Activated naive CD4-positive, alpha-beta T cell treated with anti-CD3 and anti-CD28 coated beads, Interleukin-2, amount 10 ng/mL, durations not matched to agents 7 days and 5 days (primary cell): ENCODE results near the gene SLC3A2.

Source experiments
- CTCF ChIA-PET: fragments of 350-600 bp; sonication (Branson Sonifier 250); formaldehyde crosslinking; loops from one replicate; lab custom pipeline; 2021; ENCODE audit warnings: antibody characterized with exemption; lab: Charles Lee
- DNase-seq: peaks from one replicate; pipeline ENCODE4 v3.0.0-alpha.2; 2020
- H3K27ac Mint-ChIP-seq: one replicate; pipeline ENCODE4 v1.8.0; 2021; ENCODE audit warnings: mild to moderate bottlenecking, moderate library complexity, mixed read lengths
- H3K27me3 Mint-ChIP-seq: one replicate; pipeline ENCODE4 v1.8.0; 2021; ENCODE audit warnings: mild to moderate bottlenecking, mixed read lengths
- H3K36me3 Mint-ChIP-seq: one replicate; pipeline ENCODE4 v1.8.0; 2021; ENCODE audit warnings: mixed read lengths
- H3K4me1 Mint-ChIP-seq: one replicate; pipeline ENCODE4 v1.8.0; 2021; ENCODE audit warnings: mixed read lengths
- H3K4me3 Mint-ChIP-seq: one replicate; pipeline ENCODE4 v1.8.0; 2021; ENCODE audit warnings: mild to moderate bottlenecking, moderate library complexity, mixed read lengths
- H3K9me3 Mint-ChIP-seq: one replicate; pipeline ENCODE4 v1.8.0; 2021; ENCODE audit warnings: mixed read lengths

SLC3A2 gene

DNA sequence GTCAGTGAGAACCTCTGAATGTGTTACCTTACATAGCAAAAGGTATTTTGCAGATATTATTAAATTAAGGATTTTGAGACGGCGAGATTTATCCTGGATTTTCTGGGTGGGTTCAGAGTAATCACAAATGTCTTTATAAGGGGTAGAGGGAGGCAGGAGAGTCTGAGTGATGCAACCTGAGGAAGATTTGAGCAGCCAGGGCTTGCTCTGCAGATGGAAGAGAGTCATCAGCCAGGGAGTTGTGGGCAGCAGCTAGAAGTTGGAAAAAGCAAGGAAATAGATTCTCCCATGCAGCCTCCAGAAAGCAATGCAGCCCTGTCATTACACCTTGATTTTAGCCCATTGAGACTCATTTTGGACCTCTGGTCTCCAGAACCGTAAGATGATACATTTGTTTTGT, 37.2 kb upstream of the SLC3A2 start:
- CTCF ChIA-PET = no interaction called here
- peak overlapping the region; percentile 81 for H3K27ac Mint-ChIP-seq
- H3K4me1 Mint-ChIP-seq = peaks cover 17% of the 10 kb centered on the region
- no peak for DNase-seq
- no peaks in the 10 kb centered on the region for H3K9me3 Mint-ChIP-seq
- peaks cover 12% of the 10 kb centered on the region for H3K27me3 Mint-ChIP-seq
- H3K36me3 Mint-ChIP-seq = peaks cover 11% of the 10 kb centered on the region
- H3K4me3 Mint-ChIP-seq = no peak overlapping the region

DNA sequence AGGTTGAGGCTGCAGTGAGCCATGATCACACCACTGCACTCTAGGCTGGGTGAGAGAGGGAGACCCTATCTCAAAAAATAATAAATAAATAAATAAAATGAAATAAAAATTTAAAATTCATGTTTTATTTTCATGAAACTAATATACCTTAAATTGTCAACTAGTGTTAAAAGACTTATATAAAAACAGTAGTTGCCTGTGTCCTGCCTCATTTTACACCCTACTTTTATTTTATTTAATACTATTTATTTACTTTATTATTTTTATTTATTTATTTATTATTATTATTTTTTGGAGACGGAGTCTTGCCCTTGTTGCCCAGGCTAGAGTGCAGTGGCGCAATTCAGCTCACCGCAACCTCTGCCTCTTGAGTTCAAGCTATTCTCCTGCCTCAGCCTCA, 36.5 kb upstream of the SLC3A2 start:
- Mint-ChIP-seq H3K27me3 (peaks cover 12% of the 10 kb centered on the region), H3K9me3 (no peaks in the 10 kb centered on the region), H3K27ac (no peak overlapping the region), H3K4me3 (no peak overlapping the region), H3K4me1 (peaks cover 13% of the 10 kb centered on the region), H3K36me3 (peaks cover 9% of the 10 kb centered on the region)
- DNase-seq = no peak
- CTCF ChIA-PET = interaction anchor here (1.1 kb wide), 1 partner anchor 37 kb away, joined by 5 read pairs; no protein-coding TSS in a partner anchor

DNA sequence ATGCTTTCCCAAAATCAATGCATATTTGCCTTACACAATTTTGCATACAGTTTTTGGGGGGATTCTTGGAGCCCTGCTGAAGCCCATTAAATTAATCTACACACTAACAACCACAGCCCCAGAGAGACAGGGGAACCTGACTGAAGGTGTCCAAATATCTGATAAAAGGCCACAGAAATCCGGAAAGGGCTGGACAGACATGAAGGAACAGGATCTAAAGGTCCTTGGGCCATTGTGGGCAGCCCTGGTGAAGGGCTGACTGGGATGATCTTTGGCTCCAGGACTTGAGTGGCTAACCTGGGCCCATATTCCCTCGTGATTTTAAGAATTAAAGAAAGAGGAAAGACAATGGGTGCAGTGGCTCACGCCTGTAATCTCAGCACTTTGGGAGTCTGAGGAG, 34.5 kb upstream of the SLC3A2 start:
- no peak for DNase-seq
- no peaks in the 10 kb centered on the region for H3K9me3 Mint-ChIP-seq
- CTCF ChIA-PET = no interaction called here
- peaks cover 8% of the 10 kb centered on the region for H3K4me1 Mint-ChIP-seq
- no peak overlapping the region for H3K27ac Mint-ChIP-seq
- peaks cover 12% of the 10 kb centered on the region for H3K27me3 Mint-ChIP-seq
- H3K36me3 Mint-ChIP-seq = peaks cover 9% of the 10 kb centered on the region
- no peak overlapping the region for H3K4me3 Mint-ChIP-seq

DNA sequence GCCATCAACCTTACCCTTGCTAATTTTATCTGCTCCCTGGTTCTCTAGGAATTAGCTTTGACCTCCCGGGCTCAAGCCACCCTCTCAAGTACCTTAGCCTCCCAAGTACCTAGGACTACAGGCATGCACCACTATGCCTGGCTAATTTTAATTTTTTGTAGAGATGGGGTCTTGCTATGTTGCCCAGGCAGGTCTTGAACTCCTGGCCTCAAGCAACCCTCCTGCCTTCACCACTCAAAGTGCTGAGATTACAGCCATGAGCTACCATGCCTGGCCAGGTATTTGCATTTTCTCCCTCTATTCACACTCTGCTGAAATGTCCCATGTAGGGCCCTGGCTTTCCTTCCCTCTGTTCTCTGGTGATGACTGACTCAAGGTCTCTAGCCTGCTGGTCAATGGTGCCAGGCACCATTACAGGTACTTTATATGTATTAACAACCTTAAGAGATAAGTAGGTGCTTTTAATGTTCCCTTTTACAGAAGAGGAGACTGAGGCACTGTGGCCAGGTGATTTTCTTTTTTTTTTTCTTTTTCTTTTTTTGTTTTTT, 32.9 kb upstream of the SLC3A2 start:
- Mint-ChIP-seq H3K27ac (no peak overlapping the region), H3K27me3 (peaks cover 12% of the 10 kb centered on the region), H3K4me3 (no peak overlapping the region), H3K36me3 (peaks cover 20% of the 10 kb centered on the region), H3K4me1 (peaks cover 21% of the 10 kb centered on the region), H3K9me3 (no peaks in the 10 kb centered on the region)
- no peak for DNase-seq
- CTCF ChIA-PET = no interaction called here

DNA sequence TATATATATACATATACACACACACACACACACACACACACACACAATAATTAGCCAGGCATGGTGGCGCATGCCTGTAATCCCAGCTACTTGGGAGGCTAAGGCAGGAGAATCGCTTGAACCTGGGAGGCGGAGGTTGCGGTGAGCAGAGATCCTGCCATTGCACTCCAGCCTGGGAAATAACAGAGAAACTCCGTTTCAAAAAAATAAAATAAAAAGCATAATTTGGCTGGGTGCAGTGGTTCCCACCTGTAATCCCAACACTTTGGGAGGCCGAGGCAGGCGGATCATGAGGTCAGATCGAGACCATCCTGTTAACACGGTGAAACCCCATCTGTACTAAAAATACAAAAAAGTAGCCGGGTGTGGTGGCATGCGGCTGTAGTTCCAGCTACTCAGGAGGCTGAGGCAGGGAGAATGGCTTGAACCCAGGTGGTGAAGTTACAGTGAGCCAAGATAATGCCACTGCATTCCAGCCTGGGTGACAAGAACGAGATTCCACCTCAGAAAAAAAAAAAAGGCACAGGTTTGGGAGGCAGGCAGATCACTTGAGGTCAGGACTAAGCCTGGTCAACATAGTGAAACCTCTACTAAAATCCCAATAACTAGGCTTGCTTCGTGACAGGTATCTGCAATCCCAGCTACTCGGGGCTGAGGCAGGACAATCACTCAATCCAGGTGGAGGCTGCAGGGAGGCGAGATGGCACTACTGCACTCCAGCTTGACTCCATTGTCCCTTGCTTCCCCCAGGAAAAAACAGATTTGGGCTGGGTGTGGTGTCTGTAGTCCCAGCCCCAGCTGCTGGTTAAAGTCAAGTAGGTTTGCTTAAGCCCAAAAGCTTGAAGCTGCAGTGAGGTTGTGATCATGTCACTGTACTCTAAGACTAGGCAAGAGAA, 29.5 kb upstream of the SLC3A2 start:
- H3K9me3 Mint-ChIP-seq = no peaks in the 10 kb centered on the region
- H3K36me3 Mint-ChIP-seq = peaks cover 46% of the 10 kb centered on the region
- peaks cover 39% of the 10 kb centered on the region for H3K4me1 Mint-ChIP-seq
- peak overlapping the region; percentile 67 for H3K27ac Mint-ChIP-seq
- H3K4me3 Mint-ChIP-seq = peak overlapping the region; percentile 10
- DNase-seq = no peak
- CTCF ChIA-PET = interaction anchor here (0.9 to 2.8 kb wide), 2 partner anchors 12 to 30 kb away, joined by 3 to 8 read pairs; partner anchors contain the start of gene SLC3A2
- H3K27me3 Mint-ChIP-seq = peaks cover 16% of the 10 kb centered on the region

DNA sequence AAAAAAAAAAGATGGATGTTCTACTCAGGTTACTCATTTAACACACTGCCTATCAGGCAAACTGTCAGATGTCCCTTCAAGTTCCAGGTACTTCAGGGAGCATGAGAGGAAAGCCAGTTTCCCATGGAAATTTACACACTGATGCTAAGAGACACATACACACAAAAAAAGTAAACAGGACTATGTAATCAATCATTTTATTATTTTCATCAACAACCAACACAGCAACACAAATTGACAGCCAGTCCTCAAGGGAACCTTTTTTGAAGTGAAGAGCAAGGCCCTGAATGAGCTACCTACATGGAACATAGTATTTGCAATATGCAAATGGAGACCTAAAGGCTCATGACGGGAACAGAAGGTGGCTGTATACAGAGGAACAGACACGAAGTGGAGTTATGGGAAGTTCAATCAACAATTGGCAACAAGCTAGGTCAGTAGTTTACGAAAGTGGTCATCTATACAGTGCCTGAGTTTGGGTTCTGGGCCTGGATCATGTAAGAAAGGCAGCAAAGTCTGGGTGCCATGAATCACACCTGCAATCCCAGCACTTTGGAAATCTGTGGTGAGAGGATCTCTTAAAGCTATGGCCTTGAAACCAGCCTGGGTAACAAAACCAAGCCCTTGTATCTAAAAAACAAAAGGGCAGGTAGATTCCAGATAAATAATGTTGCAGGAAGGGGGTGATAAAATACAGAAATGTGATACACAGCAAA, 28.7 kb upstream of the SLC3A2 start:
- peaks cover 46% of the 10 kb centered on the region for H3K4me1 Mint-ChIP-seq
- H3K36me3 Mint-ChIP-seq = peaks cover 46% of the 10 kb centered on the region
- CTCF ChIA-PET = interaction anchor here (0.9 to 2.8 kb wide), 2 partner anchors 11 to 29 kb away, joined by 3 to 8 read pairs; partner anchors contain the start of gene SLC3A2

DNA sequence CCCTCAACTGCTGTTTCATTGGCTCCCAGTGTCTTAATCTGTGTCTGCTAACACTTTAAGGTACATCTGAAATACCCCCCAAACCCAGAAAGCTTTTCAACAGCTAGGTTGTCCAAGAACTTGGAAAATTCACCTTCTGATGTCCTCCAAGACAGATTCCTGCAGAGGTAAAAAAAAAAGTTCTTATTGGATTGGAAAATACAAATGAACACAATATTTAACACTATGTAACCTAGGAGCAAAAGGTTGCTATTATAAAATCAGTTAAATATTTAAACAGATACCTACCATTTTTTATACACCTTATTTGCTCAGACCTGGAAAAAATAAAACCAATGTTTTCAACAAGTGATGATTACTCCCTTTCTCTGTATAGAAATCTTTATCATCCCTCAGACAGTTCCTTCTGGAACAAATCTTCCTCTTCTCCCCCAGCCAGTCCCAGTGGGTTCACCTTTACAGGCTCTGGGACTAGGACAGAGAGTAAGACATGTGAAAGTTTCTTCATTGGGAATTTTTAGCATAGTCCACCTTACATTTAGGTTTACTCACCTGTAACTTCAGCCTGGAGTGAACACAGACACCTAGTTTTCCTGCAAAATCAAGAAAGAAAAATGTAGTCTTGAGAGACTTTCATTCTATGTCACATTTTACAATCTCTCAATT, 28.0 kb upstream of the SLC3A2 start:
- no peaks in the 10 kb centered on the region for H3K9me3 Mint-ChIP-seq
- H3K4me3 Mint-ChIP-seq = peak overlapping the region; percentile 99
- peaks cover 52% of the 10 kb centered on the region for H3K4me1 Mint-ChIP-seq
- CTCF ChIA-PET = no interaction called here
- no peak for DNase-seq
- H3K27me3 Mint-ChIP-seq = peaks cover 9% of the 10 kb centered on the region
- peaks cover 47% of the 10 kb centered on the region for H3K36me3 Mint-ChIP-seq
- peak overlapping the region; percentile 96 for H3K27ac Mint-ChIP-seq

More for the DNA sequence above, 28.7 kb upstream of the SLC3A2 start:
- Mint-ChIP-seq H3K27ac (peak overlapping the region; percentile 67), H3K4me3 (peak overlapping the region; percentile 10), H3K27me3 (peaks cover 14% of the 10 kb centered on the region), H3K9me3 (no peaks in the 10 kb centered on the region)
- no peak for DNase-seq

DNA sequence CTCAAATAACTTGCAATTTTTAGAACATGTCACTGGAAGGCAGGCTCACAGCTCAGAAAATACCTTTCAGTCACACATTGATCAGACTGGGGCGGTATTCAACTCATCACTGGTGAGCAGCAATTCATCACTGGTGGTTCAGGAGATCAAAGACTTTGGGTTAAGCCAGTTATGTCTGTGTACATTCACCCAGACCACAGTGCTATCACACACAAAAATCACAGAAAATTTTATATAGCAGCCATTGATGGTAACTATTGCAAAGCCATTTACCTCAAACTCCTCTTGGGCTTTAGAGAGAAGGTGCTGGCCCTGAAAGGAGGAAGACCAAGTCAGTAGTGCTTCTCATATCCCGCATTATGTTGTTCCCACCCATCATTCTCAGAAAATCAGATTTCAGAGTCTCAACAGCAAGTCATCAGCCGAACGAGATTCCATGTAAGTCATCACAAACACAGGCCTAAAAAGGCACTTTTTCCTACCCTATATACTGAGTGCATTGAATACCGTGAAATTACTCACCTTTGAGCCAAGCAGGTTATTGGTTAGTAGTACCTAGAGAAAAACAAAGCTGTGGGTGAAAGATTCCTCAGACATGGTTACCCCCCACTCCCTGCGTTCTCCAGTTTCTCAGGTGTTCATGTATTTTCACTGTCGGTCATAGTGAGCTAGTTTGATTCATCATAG, 27.3 kb upstream of the SLC3A2 start:
- H3K4me1 Mint-ChIP-seq = peaks cover 60% of the 10 kb centered on the region
- H3K36me3 Mint-ChIP-seq = peaks cover 52% of the 10 kb centered on the region
- CTCF ChIA-PET = interaction anchor here (1.2 to 2.1 kb wide), 3 partner anchors 10 to 67 kb away, joined by 3 to 6 read pairs (median 6); no protein-coding TSS in a partner anchor
- no peak for DNase-seq
- peaks cover 4% of the 10 kb centered on the region for H3K27me3 Mint-ChIP-seq
- peak overlapping the region; percentile 96 for H3K27ac Mint-ChIP-seq
- H3K9me3 Mint-ChIP-seq = no peaks in the 10 kb centered on the region
- peak overlapping the region; percentile 99 for H3K4me3 Mint-ChIP-seq

DNA sequence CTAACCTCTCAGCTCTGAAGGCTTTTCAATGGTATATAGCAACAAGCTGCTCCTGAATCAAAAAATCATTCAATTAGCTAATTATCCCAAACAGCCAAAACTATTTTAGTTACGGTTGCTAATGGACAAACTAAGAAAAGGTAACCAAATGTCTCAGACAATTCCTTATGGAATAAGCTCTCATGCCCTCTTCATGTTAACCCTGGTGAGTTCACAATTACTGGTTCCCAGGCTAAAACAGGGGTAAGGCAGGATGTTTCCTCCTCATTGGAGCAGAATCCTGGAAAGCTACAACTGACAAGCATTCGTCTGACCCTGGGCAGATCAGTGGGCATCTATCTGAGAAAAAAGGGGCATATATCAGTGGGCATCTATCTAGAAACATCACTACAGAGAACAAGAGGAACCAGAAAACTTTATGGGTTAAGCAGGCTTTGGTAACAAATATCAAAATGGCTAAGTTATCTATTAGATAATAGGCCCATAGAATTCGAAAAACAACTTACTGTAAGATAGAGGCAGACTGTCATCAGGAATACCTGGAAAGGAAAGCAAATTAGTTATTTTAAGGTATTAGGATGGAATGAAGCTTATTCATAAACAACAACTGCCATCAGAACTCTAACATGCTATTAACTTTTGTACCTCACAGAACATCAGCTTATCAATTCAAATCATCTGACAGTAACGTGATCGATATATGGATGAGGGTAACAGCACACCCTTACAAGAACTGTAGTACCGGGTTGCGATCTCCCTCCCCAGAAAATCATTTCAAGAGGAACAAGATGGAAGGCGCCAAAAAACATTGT, 26.5 kb upstream of the SLC3A2 start:
- CTCF ChIA-PET = interaction anchor here (1.2 to 2.1 kb wide), 3 partner anchors 9 to 68 kb away, joined by 3 to 6 read pairs (median 6); no protein-coding TSS in a partner anchor

DNA sequence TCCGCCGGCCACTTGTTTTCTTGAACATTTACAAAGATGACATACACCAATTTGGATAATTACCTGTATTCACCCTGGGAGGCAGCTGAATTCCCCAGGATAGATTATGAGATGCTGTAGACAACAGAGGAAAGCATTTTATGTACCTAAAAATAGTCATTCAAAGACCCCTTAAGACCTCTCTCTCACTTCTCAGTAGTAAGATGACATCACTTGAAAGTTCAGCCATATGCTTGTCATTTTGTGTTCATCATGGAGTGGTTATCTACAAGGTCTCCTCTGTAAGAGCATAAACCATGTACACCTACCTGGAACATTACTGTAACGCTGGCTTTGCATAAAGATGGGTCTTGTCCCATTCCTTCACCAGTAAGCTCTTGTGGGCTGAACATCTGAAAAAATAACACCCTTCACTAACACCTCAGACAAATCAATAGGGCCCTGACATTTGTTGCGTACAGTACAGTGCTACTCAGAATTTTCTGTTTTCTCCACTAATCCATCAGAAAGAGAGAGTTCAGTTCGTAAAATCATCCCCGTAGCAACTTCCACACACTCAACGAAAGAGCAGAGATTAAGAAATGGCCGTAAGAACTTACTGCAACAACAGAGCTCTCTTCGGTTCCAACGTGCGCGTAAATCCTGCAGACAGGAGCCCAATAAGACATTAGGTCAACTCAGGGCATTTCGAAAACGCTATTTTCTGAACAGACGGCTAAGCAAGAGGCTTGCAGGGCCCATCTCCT, 25.7 kb upstream of the SLC3A2 start:
- Mint-ChIP-seq H3K4me3 (peak overlapping the region; percentile 99), H3K27me3 (peaks cover 4% of the 10 kb centered on the region), H3K4me1 (peaks cover 70% of the 10 kb centered on the region), H3K27ac (peak overlapping the region; percentile 96), H3K9me3 (no peaks in the 10 kb centered on the region), H3K36me3 (peaks cover 46% of the 10 kb centered on the region)
- CTCF ChIA-PET = interaction anchor here (0.8 to 2.1 kb wide), 5 partner anchors 8 to 26 kb away, joined by 3 to 8 read pairs (median 3); partner anchors contain the start of gene SLC3A2
- no peak for DNase-seq

More for the DNA sequence above, 26.5 kb upstream of the SLC3A2 start:
- Mint-ChIP-seq H3K27me3 (peaks cover 4% of the 10 kb centered on the region), H3K4me1 (peaks cover 63% of the 10 kb centered on the region), H3K4me3 (peak overlapping the region; percentile 99), H3K36me3 (peaks cover 50% of the 10 kb centered on the region), H3K9me3 (no peaks in the 10 kb centered on the region), H3K27ac (peak overlapping the region; percentile 96)
- DNase-seq = no peak

DNA sequence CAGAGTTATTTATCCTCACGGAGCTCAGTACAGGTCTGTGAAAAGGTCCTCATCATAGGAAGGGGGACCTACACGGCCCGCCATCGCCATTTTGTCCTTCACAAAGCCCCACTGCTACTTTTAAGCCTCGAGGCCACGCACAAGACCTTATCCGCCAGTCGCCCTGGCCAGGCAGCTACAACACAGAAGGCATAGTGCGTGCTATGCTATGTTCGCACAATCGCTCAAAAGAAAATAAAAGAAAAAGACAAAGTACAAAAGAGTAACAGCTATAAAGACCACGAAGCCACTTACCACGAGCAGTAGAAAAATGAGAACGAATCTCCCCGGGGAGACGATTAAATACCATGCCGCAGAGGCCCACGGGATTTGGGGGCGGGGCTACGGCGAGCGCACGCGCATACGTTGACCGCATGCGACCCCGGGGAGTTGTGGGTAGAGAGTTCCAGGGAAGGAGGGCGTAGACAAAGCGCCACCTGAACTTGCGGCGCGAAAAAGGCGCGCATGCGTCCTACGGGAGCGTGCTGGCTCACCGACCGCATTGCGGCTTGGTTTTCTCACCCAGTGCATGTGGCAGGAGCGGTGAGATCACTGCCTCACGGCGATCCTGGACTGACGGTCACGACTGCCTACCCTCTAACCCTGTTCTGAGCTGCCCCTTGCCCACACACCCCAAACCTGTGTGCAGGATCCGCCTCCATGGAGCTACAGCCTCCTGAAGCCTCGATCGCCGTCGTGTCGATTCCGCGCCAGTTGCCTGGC, 24.9 kb upstream of the SLC3A2 start:
- CTCF ChIA-PET = interaction anchor here (0.8 to 1.9 kb wide), 6 partner anchors 13 to 212 kb away, joined by 3 to 8 read pairs (median 3); partner anchors contain the start of genes SLC3A2 and TMEM179B
- Mint-ChIP-seq H3K27me3 (peaks cover 4% of the 10 kb centered on the region), H3K27ac (peak overlapping the region; percentile 96), H3K9me3 (no peaks in the 10 kb centered on the region), H3K36me3 (peaks cover 44% of the 10 kb centered on the region), H3K4me3 (peak overlapping the region; percentile 99), H3K4me1 (peaks cover 75% of the 10 kb centered on the region)
- DNase-seq = peak; percentile 98
